ENCODE data around the gene ASB7.

ASB7 gene

GRCh38 chr15:100591835-100592234 lies 10.6 kb upstream of the ASB7 start:
- Histone ChIP-seq H2BK5ac (ENCODE audit: low read length) (no peak overlapping the region), H2AFZ (ENCODE audit: low read length) (no peak overlapping the region), H3K27ac (replicated peaks; ENCODE audit: low read length) (no peak overlapping the region), H3K4me1 (ENCODE audit: control insufficient read depth in 2 of 2, insufficient read depth in 1 of 2, low read depth in 1 of 2, low read length in 2 of 2) (no peaks in the 10 kb centered on the region), H3K27me3 (ENCODE audit: control insufficient read depth in 3 of 3, insufficient read depth in 3 of 3, low read depth in 1 of 3, low read length in 3 of 3) (no peaks in the 10 kb centered on the region), H3K4ac (ENCODE audit: low read length) (no peak overlapping the region), H3K79me1 (ENCODE audit: low read depth, low read length) (peaks cover 2% of the 10 kb centered on the region), H2BK120ac (ENCODE audit: low read depth, low read length) (no peak overlapping the region), H2BK15ac (ENCODE audit: low read length) (no peak overlapping the region), H3K4me3 (ENCODE audit: low read length in 2 of 2) (no peak overlapping the region), H2AK5ac (ENCODE audit: low read depth, low read length) (no peak overlapping the region), H4K91ac (ENCODE audit: low read depth, low read length, poor library complexity) (no peak overlapping the region), H3K23ac (ENCODE audit: low read depth, low read length, poor library complexity) (no peak overlapping the region), H4K8ac (ENCODE audit: low read depth, low read length) (no peak overlapping the region), H3K9me3 (replicated peaks in 1 of 2; ENCODE audit: control insufficient read depth in 2 of 2, insufficient read depth in 1 of 2, low read depth in 1 of 2, low read length in 2 of 2) (peaks cover 5 to 27% of the 10 kb centered on the region in 2 donors), H3K14ac (ENCODE audit: low read length) (no peak overlapping the region), H3K18ac (ENCODE audit: low read length) (no peak overlapping the region), H3K9ac (ENCODE audit: low read depth, low read length, poor library complexity) (no peak overlapping the region), H2BK12ac (ENCODE audit: low read length) (no peak overlapping the region), H3K4me2 (ENCODE audit: insufficient read depth, low read length, poor library complexity, severe bottlenecking) (no peak overlapping the region), H3K36me3 (replicated peaks in 1 of 2; ENCODE audit: control insufficient read depth in 2 of 2, insufficient read depth in 2 of 2, low read length in 2 of 2) (no peaks in the 10 kb centered on the region)
- WGBS, 2 donors (ENCODE audit: extremely low coverage in 2 of 2, insufficient read length in 2 of 2, insufficient replicate concordance in 1 of 2) = no CpG with 5 or more reads among the region's 2 CpGs
- DNase-seq (ENCODE audit: low spot score) = no peak

GRCh38 chr15:100592898-100593297 lies 9.5 kb upstream of the ASB7 start:
- Histone ChIP-seq H2BK12ac (ENCODE audit: low read length) (no peak overlapping the region), H3K4ac (ENCODE audit: low read length) (no peak overlapping the region), H3K4me1 (ENCODE audit: control insufficient read depth in 2 of 2, insufficient read depth in 1 of 2, low read depth in 1 of 2, low read length in 2 of 2) (no peaks in the 10 kb centered on the region), H3K4me3 (ENCODE audit: low read length in 2 of 2) (no peak overlapping the region), H3K79me1 (ENCODE audit: low read depth, low read length) (peaks cover 2% of the 10 kb centered on the region), H3K27me3 (ENCODE audit: control insufficient read depth in 3 of 3, insufficient read depth in 3 of 3, low read depth in 1 of 3, low read length in 3 of 3) (no peaks in the 10 kb centered on the region), H4K8ac (ENCODE audit: low read depth, low read length) (no peak overlapping the region), H3K14ac (ENCODE audit: low read length) (no peak overlapping the region), H3K27ac (replicated peaks; ENCODE audit: low read length) (no peak overlapping the region), H4K91ac (ENCODE audit: low read depth, low read length, poor library complexity) (no peak overlapping the region), H3K23ac (ENCODE audit: low read depth, low read length, poor library complexity) (no peak overlapping the region), H3K4me2 (ENCODE audit: insufficient read depth, low read length, poor library complexity, severe bottlenecking) (no peak overlapping the region), H2AK5ac (ENCODE audit: low read depth, low read length) (no peak overlapping the region), H2AFZ (ENCODE audit: low read length) (no peak overlapping the region), H3K9ac (ENCODE audit: low read depth, low read length, poor library complexity) (no peak overlapping the region), H2BK120ac (ENCODE audit: low read depth, low read length) (no peak overlapping the region), H2BK15ac (ENCODE audit: low read length) (no peak overlapping the region), H3K9me3 (replicated peaks in 1 of 2; ENCODE audit: control insufficient read depth in 2 of 2, insufficient read depth in 1 of 2, low read depth in 1 of 2, low read length in 2 of 2) (peaks cover 5 to 20% of the 10 kb centered on the region in 2 donors), H2BK5ac (ENCODE audit: low read length) (no peak overlapping the region), H3K18ac (ENCODE audit: low read length) (no peak overlapping the region), H3K36me3 (replicated peaks in 1 of 2; ENCODE audit: control insufficient read depth in 2 of 2, insufficient read depth in 2 of 2, low read length in 2 of 2) (no peaks in the 10 kb centered on the region)
- WGBS, 2 donors (ENCODE audit: extremely low coverage in 2 of 2, insufficient read length in 2 of 2, insufficient replicate concordance in 1 of 2) = no CpG with 5 or more reads among the region's 3 CpGs
- DNase-seq (ENCODE audit: low spot score) = no peak

DNA sequence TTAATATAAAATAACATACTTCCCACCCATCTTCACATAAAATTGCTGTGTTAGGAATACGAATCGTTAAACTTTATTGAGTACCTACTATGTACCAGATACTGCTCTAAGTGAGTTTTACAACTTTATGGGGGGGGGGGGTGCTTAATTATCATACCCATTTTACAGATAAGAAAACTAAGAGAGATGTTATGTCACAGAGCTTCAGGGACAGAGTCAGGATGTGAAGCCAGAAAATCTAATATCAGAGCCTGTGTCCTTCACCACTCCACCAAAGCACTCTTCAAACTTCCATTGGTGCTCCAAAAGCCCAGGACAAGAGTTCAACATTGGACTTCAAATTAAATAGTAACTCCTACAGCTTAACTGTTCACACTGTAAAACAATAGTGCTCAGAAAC lies 9.0 kb upstream of the ASB7 start:
- H3K27me3 ChIP-seq (ENCODE audit: control insufficient read depth in 3 of 3, insufficient read depth in 3 of 3, low read depth in 1 of 3, low read length in 3 of 3) = no peaks in the 10 kb centered on the region
- H2BK120ac ChIP-seq (ENCODE audit: low read depth, low read length) = no peak overlapping the region
- H3K9me3 ChIP-seq (replicated peaks in 1 of 2; ENCODE audit: control insufficient read depth in 2 of 2, insufficient read depth in 1 of 2, low read depth in 1 of 2, low read length in 2 of 2) = peaks cover 3 to 14% of the 10 kb centered on the region in 2 donors
- DNase-seq (ENCODE audit: low spot score) = no peak
- no peak overlapping the region for H2BK5ac ChIP-seq (ENCODE audit: low read length)
- H3K4me2 ChIP-seq (ENCODE audit: insufficient read depth, low read length, poor library complexity, severe bottlenecking) = no peak overlapping the region
- no peak overlapping the region for H4K8ac ChIP-seq (ENCODE audit: low read depth, low read length)
- H3K27ac ChIP-seq (replicated peaks; ENCODE audit: low read length) = no peak overlapping the region
- H3K23ac ChIP-seq (ENCODE audit: low read depth, low read length, poor library complexity) = no peak overlapping the region
- no peak overlapping the region for H3K18ac ChIP-seq (ENCODE audit: low read length)
- WGBS, 2 donors (ENCODE audit: extremely low coverage in 2 of 2, insufficient read length in 2 of 2, insufficient replicate concordance in 1 of 2) = no CpG with 5 or more reads among the region's 2 CpGs
- H3K4ac ChIP-seq (ENCODE audit: low read length) = no peak overlapping the region
- H2BK15ac ChIP-seq (ENCODE audit: low read length) = no peak overlapping the region
- H2AFZ ChIP-seq (ENCODE audit: low read length) = no peak overlapping the region
- H3K79me1 ChIP-seq (ENCODE audit: low read depth, low read length) = peaks cover 2% of the 10 kb centered on the region
- no peaks in the 10 kb centered on the region for H3K36me3 ChIP-seq (replicated peaks in 1 of 2; ENCODE audit: control insufficient read depth in 2 of 2, insufficient read depth in 2 of 2, low read length in 2 of 2)
- H2BK12ac ChIP-seq (ENCODE audit: low read length) = no peak overlapping the region
- H4K91ac ChIP-seq (ENCODE audit: low read depth, low read length, poor library complexity) = no peak overlapping the region
- no peak overlapping the region for H2AK5ac ChIP-seq (ENCODE audit: low read depth, low read length)
- no peak overlapping the region for H3K14ac ChIP-seq (ENCODE audit: low read length)
- H3K4me1 ChIP-seq (ENCODE audit: control insufficient read depth in 2 of 2, insufficient read depth in 1 of 2, low read depth in 1 of 2, low read length in 2 of 2) = no peaks in the 10 kb centered on the region
- no peak overlapping the region for H3K9ac ChIP-seq (ENCODE audit: low read depth, low read length, poor library complexity)
- H3K4me3 ChIP-seq (ENCODE audit: low read length in 2 of 2) = no peak overlapping the region

- Histone ChIP-seq H3K27me3 (ENCODE audit: control insufficient read depth in 3 of 3, insufficient read depth in 3 of 3, low read depth in 1 of 3, low read length in 3 of 3) (no peaks in the 10 kb centered on the region), H3K4me1 (ENCODE audit: control insufficient read depth in 2 of 2, insufficient read depth in 1 of 2, low read depth in 1 of 2, low read length in 2 of 2) (peaks cover 3 to 4% of the 10 kb centered on the region in 2 donors), H3K9me3 (replicated peaks in 1 of 2; ENCODE audit: control insufficient read depth in 2 of 2, insufficient read depth in 1 of 2, low read depth in 1 of 2, low read length in 2 of 2) (peaks cover 0 to 3% of the 10 kb centered on the region in 2 donors), H2AFZ (ENCODE audit: low read length) (no peak overlapping the region), H3K27ac (replicated peaks; ENCODE audit: low read length) (no peak overlapping the region), H3K4ac (ENCODE audit: low read length) (no peak overlapping the region), H3K9ac (ENCODE audit: low read depth, low read length, poor library complexity) (no peak overlapping the region), H2BK120ac (ENCODE audit: low read depth, low read length) (no peak overlapping the region), H3K4me3 (ENCODE audit: low read length in 2 of 2) (no peak overlapping the region), H2BK15ac (ENCODE audit: low read length) (no peak overlapping the region), H3K18ac (ENCODE audit: low read length) (no peak overlapping the region), H4K91ac (ENCODE audit: low read depth, low read length, poor library complexity) (no peak overlapping the region), H3K4me2 (ENCODE audit: insufficient read depth, low read length, poor library complexity, severe bottlenecking) (no peak overlapping the region), H2AK5ac (ENCODE audit: low read depth, low read length) (no peak overlapping the region), H2BK12ac (ENCODE audit: low read length) (no peak overlapping the region), H2BK5ac (ENCODE audit: low read length) (no peak overlapping the region), H3K79me1 (ENCODE audit: low read depth, low read length) (peaks cover 2% of the 10 kb centered on the region), H3K14ac (ENCODE audit: low read length) (no peak overlapping the region), H3K23ac (ENCODE audit: low read depth, low read length, poor library complexity) (no peak overlapping the region), H4K8ac (ENCODE audit: low read depth, low read length) (no peak overlapping the region), H3K36me3 (replicated peaks in 1 of 2; ENCODE audit: control insufficient read depth in 2 of 2, insufficient read depth in 2 of 2, low read length in 2 of 2) (no peaks in the 10 kb centered on the region)
- DNase-seq (ENCODE audit: low spot score) = no peak
- WGBS, 2 donors (ENCODE audit: extremely low coverage in 2 of 2, insufficient read length in 2 of 2, insufficient replicate concordance in 1 of 2) = no CpG with 5 or more reads among the region's 3 CpGs
Measured at GRCh38 chr15:100595964-100596363, 6.4 kb upstream of the ASB7 start.
